IPS-NIHi7 (cell line): Measurements from ENCODE around the gene TPRN.

Experiments used
- DNase-seq: peaks from one replicate; pipeline ENCODE4 v3.0.0; 2012; ENCODE audit warnings: mixed read lengths; ENCODE audit errors: extremely low spot score

The TPRN gene

DNA sequence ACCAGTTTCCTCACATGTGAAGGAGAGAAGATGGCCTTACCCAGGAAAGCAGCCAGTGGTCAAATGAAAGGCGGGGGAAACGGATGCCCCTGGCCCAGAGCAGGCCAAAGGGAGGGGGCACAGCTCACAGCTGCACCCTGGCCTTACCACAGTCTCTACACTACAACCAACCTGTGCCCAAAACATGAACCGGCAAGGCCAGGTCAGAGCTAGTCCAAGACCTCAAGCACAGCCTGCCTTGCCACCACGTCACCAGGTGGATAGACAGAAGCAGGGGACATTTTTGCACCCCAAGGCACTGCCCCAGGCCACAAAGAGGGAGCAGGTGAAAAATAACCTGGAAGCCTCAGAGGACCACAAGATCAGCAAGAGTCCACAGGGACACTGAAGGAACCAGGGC lies 57.1 kb downstream of the TPRN start:
- DNase-seq: no peak

DNA sequence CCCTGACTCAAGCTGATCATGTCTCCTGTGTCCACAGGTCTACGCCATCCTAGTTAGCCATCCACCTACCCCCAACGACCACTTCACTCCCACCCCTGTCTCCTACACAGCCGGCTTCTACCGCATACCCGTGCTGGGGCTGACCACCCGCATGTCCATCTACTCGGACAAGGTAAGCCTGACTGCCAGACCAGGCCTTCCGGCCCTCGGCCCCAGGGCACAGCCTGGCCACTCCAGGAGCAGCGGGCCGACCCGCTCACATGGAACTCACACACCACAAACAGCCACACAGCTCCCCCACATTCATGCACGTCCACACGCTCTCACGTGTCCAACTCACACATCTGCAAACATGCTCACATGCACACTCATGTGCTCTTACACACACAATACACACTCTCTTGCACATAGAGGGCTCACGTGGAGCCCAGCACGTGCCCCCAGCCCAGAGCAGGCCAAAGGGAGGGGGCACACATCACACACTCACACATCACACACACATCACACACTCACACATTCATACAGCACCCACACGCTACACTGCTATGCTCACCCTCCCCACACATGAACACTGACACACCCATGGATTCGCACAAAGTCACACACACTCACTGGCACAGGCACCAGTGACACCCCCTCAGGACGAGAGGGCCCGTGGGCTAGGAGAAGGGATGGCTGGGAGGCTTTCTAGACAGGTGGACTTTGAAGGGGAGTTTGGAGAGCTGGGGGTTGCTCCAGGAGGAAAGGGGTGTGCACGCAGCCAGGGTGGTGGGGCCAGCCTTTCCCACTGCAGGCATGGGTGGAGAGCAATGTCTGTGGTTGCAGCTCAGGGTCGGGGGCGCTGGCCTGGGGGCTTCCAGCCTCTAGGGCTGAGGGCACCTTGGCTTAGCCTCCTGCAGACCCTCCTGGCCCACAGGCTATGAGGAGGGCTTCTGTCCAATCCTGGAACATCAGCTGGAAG lies 58.3 kb downstream of the TPRN start:
- no peak for DNase-seq
